ENCODE data around the gene OR10S1.

- TF ChIP-seq POLR2AphosphoS5 (IDR thresholded peaks at IDR 0.05) (no peak), CTCF (IDR thresholded peaks at IDR 0.05) (no peak)
Observed at GRCh38 chr11:124026498-124026897, 48.9 kb upstream of the OR10S1 start, which contains the start of gene OR10G8.

Measured in gastroesophageal sphincter (tissue), 3 donors.